Choroid plexus epithelial cell (primary cell): Measurements from ENCODE around the gene SACS.

ENCODE experiments used
- DNase-seq: peaks from one replicate; pipeline ENCODE4 v3.0.0-alpha.2; 2010; ENCODE audit warnings: low read depth
- H3K4me3 ChIP-seq: 2 replicates; pipeline ENCODE4 v1.5.1; 2011; ENCODE audit warnings: low read depth, mild to moderate bottlenecking, control low read depth, low read length, moderate library complexity
- TF ChIP-seq, protein P1 (sequence below): conservative IDR thresholded peaks from 2 replicates; pipeline ENCODE4 v1.5.1; 2011; ENCODE audit warnings: low read depth, mild to moderate bottlenecking, control low read depth, inconsistent platforms, low read length, moderate library complexity

SACS gene

GRCh38 chr13:23352161-23352560 is 81.3 kb downstream of the SACS start:
- TF ChIP-seq, protein P1, sequence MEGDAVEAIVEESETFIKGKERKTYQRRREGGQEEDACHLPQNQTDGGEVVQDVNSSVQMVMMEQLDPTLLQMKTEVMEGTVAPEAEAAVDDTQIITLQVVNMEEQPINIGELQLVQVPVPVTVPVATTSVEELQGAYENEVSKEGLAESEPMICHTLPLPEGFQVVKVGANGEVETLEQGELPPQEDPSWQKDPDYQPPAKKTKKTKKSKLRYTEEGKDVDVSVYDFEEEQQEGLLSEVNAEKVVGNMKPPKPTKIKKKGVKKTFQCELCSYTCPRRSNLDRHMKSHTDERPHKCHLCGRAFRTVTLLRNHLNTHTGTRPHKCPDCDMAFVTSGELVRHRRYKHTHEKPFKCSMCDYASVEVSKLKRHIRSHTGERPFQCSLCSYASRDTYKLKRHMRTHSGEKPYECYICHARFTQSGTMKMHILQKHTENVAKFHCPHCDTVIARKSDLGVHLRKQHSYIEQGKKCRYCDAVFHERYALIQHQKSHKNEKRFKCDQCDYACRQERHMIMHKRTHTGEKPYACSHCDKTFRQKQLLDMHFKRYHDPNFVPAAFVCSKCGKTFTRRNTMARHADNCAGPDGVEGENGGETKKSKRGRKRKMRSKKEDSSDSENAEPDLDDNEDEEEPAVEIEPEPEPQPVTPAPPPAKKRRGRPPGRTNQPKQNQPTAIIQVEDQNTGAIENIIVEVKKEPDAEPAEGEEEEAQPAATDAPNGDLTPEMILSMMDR, result no peak
- no peak for DNase-seq
- no peak overlapping the region for H3K4me3 ChIP-seq

DNA sequence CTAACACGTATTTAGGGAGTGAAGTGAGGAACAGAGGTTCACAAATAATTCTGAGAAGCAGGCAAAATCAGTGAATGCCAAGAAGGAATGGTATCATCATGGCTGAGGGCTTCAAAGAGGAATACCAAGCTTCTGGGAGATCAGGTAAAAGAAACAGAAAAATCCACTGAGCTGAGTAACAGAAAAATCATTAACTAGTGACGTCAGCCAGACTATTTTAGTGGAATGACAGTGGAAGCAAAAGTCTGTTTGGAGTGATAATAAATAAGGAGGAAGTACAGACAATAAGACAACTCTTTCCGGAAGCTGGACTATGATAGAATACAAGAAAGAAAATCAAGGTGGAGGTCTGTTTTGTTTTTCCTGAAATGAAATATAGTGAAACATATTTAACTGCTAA is 83.5 kb downstream of the SACS start:
- DNase-seq, result no peak
- TF ChIP-seq, protein P1, result no peak
- H3K4me3 ChIP-seq, result no peak overlapping the region

DNA sequence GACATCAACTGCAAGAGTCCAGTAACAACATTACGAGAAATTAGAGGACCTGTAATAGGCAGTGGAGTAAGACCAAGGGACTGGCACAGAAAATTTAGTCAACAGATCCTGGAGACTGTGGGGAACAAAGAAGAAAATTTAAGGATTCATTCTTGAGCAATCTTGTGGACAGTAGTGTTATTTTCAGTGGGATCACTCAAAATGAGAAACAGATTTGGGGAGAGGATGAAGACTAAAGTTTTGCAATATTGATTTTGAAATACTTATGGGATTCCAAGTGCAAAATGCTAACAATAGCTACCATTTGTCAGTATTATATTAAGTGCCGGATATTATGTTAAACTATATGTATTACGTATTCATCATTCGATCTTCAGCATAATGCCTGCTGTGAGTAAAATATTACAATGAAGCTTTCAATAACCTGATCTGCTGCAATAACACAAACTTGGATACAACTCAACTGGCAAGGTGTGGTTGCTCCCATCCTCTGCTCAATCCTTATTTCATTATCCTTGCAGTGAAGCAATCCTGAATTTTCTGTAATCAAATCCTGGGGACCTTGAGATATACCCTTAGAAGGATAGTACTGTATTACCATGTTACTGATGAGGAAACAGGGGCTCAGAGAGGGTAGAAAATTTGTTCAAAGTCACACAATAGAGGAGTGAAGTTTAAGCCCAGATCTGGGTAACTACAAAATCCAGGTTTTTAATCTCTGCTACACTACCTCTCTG is 84.2 kb downstream of the SACS start:
- DNase-seq, result no peak
- H3K4me3 ChIP-seq, result no peak overlapping the region
- TF ChIP-seq, protein P1, result no peak

- no peak overlapping the region for H3K4me3 ChIP-seq
- TF ChIP-seq, protein P1, result peak; percentile 36
- DNase-seq, result peak; percentile 26
Measured at GRCh38 chr13:23348262-23349127, 85.0 kb downstream of the SACS start.

GRCh38 chr13:23347601-23348000 is 85.9 kb downstream of the SACS start:
- TF ChIP-seq, protein P1, result no peak
- no peak for DNase-seq
- H3K4me3 ChIP-seq, result no peak overlapping the region

GRCh38 chr13:23344931-23345595 is 88.4 kb downstream of the SACS start:
- TF ChIP-seq, protein P1, result no peak
- DNase-seq, result no peak
- no peak overlapping the region for H3K4me3 ChIP-seq
